HG02763 (cell line): Measurements from ENCODE around the gene UGT1A10.

ENCODE experiments used
- ATAC-seq: cut with Tn5 transposase; IDR thresholded peaks from one replicate; pipeline ENCODE4 v1.9.1; 2021; ENCODE audit warnings: mild to moderate bottlenecking, moderate library complexity; ENCODE audit not compliant: unreplicated experiment

The UGT1A10 gene

DNA sequence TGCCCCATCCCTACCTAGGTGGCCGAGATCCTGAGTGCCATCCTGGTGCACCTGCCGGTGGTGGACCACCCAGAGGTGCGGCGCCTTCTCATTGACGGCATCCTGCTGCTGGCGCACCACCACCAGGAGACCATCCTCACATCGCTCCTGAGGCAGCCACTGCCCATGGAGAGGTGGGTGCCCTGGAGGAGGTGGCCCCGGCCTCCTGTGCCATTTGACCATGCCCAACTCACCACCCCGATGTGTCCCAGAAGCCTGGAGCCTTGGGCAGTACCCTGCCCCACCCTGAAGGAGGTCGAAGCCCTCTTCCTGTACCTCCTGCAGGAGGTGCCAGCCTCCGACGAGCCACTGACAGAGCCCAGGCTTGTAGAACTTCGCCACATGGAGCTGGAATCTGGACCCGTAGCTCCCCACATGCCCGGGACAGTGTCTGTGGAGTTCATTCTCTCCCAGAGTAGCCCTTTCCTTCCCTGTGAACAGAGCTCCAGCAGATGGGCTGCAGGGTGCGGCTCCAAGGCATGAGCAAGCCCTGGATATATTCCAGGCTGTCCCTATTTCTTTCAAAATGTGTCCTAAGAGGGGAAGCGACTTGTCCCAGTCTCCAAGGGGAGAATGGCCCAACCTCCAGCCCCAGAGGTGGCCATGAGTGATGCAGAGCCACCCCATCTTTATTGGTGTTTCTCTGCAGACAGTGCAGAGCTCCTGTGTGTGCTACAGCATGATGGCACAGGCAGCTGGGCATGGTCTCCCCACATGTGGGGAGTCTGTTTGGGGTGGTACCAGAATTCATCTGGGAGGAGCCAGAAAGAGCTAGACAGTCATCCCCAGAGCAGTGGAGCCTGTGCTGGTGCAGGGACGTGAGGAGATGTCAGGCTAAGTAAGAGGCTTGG lies 183.9 kb downstream of the UGT1A10 start:
- no peak for ATAC-seq

DNA sequence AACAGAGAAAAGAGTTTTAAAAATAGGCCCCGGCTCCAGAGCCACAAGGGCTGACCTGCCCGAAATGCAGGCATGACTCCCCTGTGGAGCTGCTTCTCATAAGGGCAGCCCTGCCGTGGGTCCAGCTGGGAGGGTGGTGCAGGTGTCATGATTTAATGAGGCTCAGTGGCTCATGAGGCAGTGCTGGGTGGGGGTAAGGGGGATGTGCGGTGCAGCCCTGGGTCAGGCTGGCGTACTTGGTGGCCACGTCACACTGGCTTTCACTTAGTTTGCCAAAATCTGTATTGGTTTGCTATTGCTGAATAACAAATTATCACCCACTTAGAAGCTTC lies 184.5 kb downstream of the UGT1A10 start:
- no peak for ATAC-seq

DNA sequence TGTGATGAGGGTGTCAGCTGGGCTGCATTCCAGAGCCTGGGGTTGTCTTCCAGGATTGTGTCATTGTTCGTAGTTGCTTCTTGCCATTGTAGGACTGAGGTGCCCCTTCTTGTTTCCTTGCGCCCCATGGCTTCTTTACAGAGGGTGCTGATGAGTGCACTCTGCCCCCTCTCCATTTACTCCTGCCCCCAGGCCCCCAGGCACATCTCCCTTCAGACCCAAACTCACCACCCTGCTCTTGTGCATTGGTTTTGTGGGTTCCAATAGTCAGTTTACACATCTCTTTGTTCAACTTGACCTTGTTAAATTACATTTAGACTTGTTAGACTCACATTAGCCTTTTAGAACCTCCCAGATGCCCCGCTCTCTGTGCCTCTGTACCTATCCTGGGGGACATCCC lies 184.9 kb downstream of the UGT1A10 start:
- no peak for ATAC-seq

DNA sequence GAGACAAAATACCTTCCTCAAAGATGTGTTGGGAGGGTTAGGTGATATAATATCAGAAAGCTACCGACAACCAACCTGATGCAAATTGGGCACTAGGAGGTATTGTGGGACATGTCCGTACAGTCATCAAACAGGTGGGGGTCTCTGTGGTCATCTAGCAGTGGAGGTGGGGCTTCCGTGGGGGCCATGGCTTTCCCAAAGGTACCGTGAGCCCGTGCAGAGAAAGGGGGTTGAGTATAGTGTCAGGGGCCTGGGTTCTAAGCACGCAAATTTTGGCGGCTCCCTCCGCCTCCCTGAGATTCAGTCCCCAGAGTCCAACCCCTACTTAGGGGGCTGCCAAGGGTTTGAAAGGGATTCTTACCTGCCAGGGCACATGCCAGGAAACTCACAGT lies 185.5 kb downstream of the UGT1A10 start:
- ATAC-seq, result no peak

DNA sequence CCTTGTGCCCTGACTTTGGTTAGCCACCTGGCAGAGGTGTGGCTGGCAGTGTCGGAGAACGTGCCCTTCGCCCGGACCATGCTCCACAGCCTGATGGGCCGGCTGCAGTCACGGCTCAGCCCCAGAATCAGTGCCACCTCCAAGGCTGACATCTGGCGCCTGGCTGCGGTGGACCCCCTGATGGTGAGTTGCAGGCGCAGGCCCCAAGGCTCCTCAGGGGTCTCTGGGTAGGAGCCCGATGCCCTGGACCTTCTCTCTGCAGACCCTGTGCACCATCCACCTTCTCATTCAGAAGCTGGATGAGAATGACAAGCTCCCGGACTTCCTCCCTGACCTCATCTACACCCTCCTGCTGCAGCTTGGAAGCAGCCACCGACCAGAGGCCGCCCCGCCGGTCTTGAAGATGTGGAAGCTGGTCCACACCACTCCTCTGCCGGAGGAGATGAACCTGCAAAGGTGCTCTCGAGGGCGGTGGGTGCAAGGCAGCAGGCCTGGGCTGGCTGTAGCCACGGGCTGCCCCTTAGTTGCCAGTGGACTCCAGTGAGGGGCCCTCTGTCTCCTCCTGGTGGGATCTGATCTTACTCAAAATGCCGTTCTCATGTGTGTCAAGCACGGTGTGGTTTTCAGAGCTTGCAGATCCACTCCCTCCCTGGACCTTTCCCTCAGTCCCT lies 186.0 kb downstream of the UGT1A10 start:
- no peak for ATAC-seq
